A172 (cell line): ENCODE measurements around the gene SYT1. TPM values are rescaled to one million over a fixed set of nuclear protein-coding genes. Genes with fewer than 3 reads are reported as not detected.
"Not testable (repeated sequence)": the region's sequence is repeated elsewhere in the genome, so short reads cannot be mapped to it uniquely, and the experiment has no call there.

ENCODE experiments used
- DNase-seq: peaks from one replicate; pipeline ENCODE4 v3.0.0-alpha.2; 2015; ENCODE audit warnings: low spot score
- total RNA-seq: library from RNA; depleted of rRNA; stranded (reverse); fragments of >200 nt; shearing (Covaris generic); gene quantifications from 2 replicates; pipeline ENCODE4 v1.2.3, GENCODE V29; 2014

The SYT1 gene
- total RNA-seq, 1 experiment from 2014 or later = 7.5 TPM

DNA sequence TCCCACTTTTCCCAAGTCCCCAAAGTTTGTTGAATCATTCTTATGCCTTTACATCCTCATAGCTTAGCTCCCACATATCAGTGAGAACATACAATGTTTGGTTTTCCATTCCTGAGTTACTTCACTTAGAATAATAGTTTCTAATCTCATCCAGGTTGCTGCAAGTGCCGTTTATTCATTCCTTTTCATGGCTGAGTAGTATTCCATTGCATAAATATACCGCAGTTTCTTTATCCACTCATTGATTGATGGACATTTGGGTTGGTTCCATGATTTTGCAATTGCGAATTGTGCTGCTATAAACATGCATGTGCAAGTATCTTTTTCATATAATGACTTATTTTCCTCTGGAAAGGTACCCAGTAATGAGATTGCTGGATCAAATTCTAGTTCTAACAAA is 345.8 kb downstream of the SYT1 start:
- DNase-seq = not testable (repeated sequence)

DNA sequence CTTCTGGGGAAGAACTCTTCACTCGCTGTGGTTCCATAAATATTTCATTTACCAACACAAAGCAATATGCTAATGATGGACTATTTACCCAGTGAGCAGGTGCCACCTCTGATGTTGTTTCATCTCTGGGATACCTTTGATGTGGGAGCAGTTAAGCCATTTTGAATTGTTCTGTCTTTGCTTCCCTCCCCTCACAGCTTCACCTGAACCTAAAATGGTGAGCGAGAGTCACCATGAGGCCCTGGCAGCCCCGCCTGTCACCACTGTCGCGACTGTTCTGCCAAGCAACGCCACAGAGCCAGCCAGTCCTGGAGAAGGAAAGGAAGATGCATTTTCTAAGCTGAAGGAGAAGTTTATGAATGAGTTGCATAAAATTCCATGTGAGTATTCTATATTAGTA is 352.7 kb downstream of the SYT1 start:
- no peak for DNase-seq

DNA sequence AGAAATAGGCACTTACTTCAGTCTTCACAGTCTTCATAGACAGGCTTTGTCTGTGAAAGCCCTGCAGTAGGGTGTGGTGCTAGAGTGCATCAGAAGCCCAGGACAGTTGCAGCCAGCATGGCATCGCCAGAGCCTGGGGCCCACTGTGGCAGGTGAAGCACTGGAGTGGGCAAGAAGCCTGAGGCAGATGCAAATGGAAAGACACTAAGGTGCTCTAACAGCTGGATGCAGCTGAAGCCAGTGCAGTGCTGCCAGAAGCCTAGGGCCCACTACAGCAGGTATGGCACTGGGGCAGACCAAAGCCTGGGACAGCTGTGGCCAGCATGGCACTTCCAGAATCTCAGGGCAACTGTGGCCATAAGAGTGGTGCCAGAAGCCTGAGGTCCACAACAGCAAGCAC is 358.6 kb downstream of the SYT1 start:
- no peak for DNase-seq

DNA sequence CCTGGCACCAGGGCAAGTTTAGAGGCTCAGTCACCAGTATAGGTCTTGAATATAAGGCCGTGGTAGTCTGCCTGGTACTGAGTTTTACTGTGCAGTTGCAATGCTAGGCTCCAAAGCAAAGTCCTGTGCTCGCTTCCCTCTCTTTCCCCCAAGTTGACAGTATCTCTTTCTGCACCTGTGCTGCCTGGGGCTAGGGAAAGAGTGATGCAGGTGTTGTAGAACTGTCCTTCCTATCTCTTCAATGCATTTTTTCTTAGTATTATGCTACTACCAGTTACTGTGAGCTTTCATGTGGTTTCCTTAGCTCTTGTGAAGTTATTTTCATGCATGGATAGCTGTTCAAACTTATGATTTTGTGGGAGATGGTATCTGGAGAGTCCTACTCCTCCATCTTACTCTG is 359.2 kb downstream of the SYT1 start:
- DNase-seq = no peak

DNA sequence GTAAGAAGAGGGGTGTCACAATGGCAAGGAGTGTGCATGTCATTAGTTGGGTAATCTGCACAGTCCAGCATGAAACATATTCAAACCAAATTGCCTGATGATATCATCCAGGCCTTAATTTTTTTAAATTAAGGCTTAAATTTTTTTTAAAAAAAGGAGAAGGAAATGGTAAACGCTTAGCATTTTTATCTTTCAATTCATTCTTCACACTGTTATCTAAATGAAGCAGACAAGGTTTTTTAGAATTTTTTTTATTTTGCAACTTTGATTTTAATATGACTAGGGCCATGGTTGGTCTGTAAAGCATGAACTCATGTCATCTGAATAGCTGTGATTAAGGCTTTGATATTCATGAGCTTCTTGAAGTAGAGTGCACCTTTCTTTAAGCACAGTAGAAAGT is 362.5 kb downstream of the SYT1 start:
- no peak for DNase-seq

DNA sequence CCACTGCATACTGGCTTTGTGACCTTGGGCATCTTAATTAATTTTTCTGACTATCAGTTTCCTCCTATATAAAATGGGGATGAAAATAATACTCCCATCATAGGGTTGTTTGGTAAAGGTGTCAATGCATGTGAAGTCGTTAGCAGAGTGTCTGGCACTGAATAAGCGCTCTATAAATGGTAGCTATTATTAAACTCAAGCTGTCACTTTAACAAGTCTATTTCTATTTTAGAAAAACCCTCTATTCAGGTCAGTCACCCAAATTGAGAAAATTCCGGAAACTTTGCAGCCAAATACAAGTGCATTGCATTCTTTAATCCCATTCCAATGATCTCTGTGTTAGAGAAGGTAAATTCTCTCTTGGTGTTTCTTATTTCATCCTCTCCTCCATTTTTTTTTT is 363.1 kb downstream of the SYT1 start:
- no peak for DNase-seq

DNA sequence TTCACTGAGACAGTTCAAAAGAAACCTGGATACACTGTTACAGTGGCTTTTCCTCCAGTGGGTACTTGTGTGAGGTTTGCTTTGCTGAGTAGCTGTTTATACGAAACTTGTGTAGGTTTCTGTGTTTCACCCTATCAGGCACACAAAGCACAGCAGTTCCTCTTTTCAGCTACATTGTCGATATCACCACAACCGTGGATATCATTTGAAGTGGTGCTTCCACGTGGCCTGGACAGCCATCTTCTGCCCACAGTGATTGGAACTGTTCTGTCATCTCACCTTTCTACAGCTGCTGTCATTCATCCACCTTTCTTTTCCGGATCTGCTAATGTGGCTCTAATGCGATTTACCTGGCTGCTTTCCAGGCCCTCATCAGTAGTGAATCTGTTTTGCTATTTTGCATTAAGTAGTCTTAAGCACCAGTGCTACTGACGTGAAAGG is 368.8 kb downstream of the SYT1 start:
- no peak for DNase-seq

DNA sequence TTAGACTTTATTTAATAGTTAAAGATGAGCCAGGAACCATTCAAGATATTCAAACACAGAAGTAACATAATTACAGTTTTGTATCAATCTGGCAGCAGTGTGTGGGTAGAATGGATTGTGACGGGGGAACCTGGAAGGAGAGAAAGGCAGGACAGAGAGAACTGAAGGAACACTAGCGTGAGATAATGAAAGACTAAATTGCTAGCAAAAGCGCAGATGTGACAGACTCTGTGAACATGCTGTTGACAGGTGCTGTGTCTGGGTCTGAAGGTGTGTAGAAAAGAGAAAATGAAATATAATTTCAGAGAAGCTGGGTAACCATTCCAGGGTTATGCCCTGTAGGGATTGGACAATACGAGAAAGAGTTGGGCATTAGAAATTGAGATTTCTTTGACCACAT is 372.3 kb downstream of the SYT1 start:
- no peak for DNase-seq

DNA sequence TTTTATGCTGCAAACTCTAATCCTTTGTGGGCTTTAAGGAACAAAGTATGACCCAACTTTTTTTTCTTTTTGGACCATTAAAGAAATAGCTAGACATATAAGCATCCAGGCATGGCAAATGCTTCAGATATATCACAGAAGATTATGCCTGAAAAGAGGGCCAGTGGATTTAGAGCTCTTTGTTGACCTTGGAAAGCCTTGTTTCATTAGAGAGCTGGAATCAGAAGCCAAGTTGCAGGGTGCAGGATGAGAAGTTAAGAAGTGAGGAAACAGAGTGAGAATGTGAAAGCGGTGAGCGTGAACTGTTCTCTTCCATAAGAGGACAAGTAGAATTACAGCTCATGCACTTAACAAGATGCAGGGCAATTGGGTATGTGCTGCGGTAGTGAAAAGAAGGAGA is 373.7 kb downstream of the SYT1 start:
- no peak for DNase-seq

DNA sequence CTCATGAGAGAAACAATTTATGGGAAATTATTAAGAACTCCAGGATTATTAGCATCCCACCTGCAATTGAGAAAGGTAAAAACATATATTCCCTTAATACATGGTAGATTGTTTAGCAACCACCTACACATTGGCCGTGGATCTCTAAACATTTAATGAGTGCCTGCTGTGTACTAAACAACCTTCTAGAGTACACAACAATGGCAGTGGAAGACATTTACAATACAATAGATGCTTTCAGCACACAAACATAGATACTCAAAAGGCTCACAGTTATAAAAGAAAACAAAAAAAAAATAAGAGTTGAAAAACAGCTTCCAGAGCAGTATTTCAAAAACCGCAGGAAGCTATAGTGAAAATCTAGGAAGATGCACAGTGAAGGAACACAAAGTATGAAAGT is 382.9 kb downstream of the SYT1 start:
- DNase-seq = no peak

DNA sequence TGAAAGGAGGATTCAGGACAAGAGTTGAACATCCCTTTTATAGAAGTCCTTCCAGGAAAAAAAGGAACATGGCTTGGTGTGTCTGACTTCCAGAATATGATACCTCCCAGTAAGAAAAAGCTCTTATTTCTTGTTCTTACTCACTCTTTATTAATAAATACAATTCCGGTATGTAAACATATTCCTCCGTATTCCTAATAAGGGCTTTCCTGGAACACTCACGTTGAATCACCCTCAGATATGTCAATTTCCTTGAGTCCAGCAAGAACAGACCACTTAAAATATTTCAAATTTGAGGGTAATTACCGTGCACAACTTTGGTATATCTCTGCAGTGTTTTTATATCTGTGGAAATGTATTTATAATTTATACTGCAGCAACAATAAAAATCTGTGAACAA is 385.6 kb downstream of the SYT1 start:
- no peak for DNase-seq

DNA sequence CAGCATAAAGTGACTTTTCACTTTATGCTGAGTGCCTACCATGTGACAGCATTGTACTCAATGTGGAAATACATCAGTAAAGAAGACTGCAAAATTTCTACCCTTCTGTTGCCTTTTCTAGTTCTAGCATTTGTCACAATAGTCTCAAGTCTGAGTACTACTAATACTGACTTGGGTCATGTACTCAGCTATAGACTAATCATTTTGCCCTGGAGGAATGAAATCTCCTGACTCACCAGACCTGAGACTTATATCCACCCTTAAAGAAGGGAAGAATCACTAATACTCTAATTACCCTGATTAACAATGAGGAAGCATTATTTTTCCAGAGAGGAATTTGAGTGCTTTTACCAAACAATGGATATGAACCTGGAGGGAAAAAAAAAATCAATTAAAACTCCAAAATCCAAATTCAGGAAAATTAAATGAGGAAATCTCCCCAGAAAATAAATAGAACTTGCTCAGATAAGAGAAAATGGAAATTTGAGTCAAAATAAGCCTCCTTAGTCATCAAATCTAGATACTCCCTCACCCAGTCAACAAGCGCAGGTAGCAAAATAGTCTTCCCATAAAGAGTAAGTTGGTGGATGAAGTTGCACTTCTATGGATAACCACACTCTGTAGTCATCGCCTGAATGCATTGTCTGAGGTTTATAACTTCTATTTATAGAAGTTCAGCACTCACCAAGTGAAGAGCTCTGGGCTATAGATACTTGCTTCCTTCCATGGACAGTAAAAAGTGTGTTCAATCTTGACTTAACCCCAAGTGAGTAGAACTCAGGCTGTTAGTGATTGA is 386.6 kb downstream of the SYT1 start:
- peak; percentile 3 for DNase-seq

DNA sequence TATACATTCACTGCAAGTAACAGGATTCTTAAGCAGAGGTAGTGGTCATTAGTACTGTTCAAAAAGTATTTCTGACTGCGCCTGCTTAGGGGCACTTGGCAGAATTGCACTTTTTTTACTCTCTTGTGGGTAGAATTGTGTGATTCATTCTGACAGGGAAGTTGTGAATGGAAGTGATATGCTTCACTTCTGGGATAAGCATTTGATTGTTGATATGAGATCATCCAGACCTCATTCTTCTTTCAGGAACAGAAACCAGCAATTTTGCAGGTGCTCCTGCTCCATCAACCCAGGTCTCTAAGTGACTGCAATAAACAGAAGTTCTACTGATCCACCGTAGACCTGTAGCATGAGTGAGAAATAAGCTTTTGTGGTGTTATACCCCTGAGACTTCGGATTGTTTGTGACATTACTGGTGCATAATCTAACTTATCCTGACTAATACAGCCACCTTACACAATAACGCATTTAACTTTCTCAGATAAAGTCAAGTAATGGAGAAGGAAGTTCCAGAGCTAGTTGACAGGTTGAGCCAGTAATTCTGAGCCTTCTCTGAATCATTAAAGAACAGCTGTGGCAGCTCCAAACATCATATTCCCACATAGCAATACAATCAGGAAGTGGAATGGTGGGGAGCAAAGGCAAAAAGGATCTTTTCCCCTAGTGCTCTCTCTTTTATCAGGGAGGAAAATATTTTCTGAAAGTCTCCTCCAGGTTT is 387.9 kb downstream of the SYT1 start:
- DNase-seq = no peak

DNA sequence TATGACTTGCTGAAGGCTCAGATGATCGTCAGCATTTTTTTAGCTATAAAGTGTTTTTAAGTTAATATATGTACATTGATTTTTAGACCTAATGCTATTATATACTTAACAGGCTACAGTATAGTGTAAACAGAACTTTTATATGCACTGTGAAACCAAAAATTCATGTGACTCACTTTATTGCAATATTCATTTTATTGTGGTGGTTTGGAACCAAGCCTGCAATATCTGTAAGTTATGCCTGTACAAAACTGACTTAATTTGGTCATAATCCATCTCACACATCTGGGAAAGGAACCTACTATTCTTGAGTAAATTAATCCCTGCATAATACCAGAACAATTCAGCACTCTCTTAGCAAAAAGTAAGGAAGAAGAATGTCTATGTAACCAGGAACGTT is 390.7 kb downstream of the SYT1 start:
- no peak for DNase-seq

DNA sequence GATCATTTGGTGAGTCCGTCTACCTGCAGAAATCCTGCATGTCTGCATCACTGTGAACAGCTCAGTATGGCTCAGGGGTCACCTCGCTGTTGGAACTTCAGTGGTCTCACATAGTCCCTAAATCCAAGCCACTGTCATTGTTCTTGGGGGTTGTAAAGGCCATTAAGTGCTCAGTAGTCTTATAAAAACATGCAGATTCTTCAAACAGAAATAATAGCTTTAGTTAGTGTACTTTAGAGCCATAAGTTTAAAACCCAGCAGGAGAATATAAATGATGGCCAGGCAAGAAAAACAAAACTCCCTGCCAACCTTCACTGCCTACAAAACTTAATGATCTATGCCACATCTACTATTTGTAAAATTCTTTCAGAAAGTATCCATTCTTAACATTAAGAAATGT is 396.3 kb downstream of the SYT1 start:
- DNase-seq = no peak

DNA sequence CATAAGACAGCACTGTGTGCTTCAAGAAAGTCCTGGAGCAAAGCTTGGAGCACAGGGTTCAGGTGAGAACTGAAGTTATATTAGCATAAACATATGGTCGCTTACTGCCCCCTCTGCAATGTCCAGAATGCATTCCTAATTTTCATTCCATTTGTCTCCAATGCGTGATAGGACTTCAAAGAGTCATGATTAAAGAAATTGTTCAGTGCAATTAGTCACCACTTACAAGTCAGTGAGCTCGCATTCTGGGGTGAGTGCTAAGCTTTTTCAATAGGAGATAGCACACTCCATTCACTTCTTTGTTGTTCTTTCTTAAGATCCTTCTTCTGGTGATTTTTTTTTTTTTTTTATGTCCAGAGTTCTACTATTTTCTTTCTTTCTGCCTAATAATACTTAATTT is 398.4 kb downstream of the SYT1 start:
- no peak for DNase-seq

DNA sequence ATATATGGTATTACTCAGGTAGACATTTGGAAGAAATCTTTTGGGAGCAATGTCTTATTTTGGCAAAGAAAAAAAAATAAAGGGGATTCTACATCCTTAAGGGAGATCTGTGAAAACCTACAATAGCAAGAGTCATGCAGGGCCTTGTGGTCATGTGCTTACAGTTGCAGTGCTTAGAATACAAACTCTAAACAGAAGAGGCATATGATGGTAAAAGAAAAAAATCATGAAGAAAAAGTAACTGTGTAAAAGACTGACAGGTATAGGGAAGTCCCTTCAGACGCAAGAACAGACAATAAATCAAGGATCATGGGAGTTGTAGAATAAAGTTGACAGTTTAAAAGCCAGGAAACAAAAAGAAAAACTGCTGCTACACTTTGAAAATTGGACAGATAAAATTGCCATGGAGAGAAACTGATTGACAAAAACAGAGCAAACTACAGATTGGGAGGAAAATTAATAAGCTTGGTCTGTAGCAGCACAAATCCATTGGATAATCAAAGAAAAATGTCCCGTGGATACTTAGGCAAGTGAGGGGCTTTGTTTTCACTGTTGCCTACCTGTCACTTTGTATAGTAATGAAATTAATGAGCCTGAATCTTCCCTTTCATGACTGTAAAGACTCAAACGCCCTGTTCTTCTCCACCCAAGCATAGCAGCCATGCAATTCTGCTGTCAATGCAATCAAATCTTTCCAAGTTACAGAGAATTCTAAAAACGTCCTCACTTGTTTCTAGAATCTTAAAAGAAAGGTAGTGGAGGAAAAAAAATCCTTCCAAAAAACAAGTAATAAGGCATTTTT is 402.0 kb downstream of the SYT1 start:
- no peak for DNase-seq

DNA sequence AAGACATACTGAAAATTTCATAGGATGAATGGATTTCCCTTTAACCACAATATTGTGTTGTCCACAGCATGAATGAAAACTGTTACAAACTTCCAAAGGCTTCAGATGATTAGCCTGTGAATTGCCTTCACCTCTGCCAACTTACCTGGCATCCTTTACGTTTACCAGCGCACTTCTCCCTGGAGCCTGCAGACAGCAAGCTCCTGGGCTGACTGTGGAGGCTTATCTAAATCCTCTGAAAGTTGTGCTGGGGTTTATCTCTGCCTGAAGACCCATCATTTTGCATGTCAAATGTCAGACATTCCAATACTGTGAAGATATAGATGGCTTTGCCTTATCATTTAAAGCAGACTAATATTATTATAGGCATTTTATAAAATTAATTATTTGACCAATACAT is 403.0 kb downstream of the SYT1 start:
- DNase-seq = no peak

DNA sequence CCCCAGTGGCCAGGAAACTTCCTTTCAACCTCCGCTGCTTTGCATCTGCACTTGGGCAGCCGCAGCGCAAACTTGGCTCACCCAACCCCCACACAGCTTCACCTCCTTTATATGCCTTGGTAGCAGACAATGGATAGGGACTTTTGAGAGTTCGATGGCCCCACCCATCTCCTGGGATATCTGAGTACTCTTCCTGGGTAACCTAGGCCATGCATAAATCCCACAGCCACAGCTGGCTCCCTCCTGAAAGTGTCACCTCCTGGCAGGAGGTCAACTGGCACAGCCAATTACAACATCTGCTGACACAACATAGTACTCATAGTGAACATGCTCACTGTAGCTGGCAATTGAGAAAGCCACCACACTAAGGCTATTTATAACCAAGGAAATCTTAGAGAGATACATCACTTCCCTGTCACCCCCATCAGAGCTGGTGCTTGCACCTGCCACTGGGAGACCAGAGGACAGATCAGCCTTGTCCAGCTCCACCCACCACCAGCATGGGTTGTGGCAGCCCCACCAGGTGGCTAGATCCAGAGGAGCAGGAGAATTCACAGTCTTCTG is 410.0 kb downstream of the SYT1 start:
- DNase-seq = peak; percentile 5

DNA sequence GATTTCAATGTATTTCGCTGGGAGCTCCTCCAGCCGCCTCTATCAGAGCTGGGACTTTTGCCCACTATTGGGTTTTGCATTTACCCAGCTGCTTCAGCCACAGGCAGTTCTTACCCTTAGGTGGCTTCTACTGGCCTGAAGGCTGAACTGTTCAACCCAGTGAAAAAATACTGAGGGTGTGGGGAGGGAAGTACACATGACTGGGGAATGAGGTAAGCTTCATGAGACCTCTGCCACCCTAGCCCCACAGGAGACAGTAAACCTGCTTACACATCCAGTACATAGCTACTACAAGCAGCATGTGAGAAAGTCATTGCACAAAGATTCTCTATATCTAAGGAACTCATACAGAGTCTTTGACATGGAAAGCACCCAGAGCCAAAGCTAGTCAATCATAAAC is 411.1 kb downstream of the SYT1 start:
- no peak for DNase-seq

DNA sequence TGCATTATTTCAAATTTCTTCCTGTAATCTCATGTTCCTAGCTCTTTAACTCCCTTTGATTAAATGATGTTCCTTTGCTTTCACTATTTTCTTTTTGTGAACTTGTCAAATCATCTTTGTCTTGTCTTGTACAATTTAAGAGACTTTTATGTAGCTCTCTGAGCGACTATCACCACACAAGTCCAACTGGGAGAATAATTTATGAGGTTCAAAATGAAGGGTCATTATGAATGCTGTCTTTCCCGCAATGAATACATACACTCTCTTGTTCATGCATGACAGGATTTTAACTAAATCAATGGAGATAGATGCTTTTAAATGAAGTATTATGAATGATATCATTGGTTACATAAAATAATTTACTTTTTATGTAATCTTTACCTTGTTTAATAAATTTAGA is 418.8 kb downstream of the SYT1 start:
- no peak for DNase-seq

DNA sequence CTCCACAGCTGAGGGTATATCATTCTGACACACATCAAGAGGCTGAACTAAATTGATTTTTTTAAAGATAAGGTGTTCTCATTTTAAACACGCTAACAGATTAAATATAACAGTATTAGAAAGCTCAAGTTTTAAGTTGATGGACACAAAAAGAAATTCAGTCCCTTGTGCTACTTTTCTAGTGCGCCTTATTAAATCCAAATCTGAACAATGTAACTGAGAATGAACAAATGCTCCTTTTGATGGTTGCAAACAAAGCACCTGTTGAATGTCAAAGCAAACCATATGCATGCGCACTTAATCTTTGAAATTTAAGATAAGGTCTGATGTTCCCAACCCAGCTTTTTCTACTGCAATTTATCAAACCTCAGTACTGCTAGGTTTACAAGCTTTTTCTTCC is 424.3 kb downstream of the SYT1 start:
- DNase-seq = no peak
